Gastroesophageal sphincter (tissue), 3 donors: Measurements from ENCODE around the gene LHX6.

Experiments used
- POLR2A ChIP-seq, 2 donors: fragments of 450-650 bp; IDR thresholded peaks; one replicate each; pipeline ENCODE4 v1.6.1; 2017; ENCODE audit warnings: antibody characterized with exemption in 2 of 2, mild to moderate bottlenecking in 2 of 2, moderate library complexity in 1 of 2
- POLR2AphosphoS5 ChIP-seq: sonication (generic); formaldehyde crosslinking; IDR thresholded peaks from one replicate; pipeline ENCODE4 v1.6.1; 2017; ENCODE audit warnings: antibody characterized with exemption
- TF ChIP-seq, protein P1 (sequence below), 4 experiments: fragments of 200-600 bp in 2 of 4; fragments of 450-650 bp in 2 of 4; sonication (generic) in 1 of 4; IDR thresholded peaks; one replicate each; pipeline ENCODE4 v1.5.1; 2017 to 2019; ENCODE audit warnings: antibody characterized with exemption in 4 of 4, mild to moderate bottlenecking in 2 of 4, moderate library complexity in 2 of 4

DNA sequence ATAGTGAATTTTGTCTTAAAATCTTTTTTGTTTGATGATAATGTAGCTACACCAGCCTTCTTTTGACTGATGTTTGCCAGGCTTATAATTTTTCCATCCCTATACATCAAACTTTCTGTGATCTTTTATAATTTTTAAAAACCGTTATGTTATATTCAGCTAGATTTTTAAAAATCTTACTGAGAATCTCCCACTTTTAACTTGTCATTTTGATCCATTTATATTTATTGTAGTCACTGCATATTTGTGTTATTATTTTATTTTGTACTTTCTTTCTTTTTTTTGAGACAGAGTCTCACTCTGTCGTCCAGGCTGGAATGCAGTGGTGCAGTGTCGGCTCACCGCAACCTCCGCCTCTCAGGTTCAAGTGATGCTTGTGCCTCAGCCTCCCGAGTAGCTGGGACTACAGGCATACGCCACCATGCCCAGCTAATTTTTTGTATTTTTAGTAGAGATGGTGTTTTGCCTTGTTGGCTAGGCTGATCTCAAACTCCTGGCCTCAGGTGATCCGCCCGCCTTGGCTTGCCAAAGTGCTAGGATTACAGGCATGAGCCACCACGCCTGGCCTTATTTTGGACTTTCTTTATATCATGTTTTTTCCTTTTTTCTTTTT lies 48.6 kb upstream of the LHX6 start:
- TF ChIP-seq POLR2A (IDR thresholded peaks at IDR 0.05) (no peak), POLR2AphosphoS5 (no peak)
- TF ChIP-seq, protein P1, sequence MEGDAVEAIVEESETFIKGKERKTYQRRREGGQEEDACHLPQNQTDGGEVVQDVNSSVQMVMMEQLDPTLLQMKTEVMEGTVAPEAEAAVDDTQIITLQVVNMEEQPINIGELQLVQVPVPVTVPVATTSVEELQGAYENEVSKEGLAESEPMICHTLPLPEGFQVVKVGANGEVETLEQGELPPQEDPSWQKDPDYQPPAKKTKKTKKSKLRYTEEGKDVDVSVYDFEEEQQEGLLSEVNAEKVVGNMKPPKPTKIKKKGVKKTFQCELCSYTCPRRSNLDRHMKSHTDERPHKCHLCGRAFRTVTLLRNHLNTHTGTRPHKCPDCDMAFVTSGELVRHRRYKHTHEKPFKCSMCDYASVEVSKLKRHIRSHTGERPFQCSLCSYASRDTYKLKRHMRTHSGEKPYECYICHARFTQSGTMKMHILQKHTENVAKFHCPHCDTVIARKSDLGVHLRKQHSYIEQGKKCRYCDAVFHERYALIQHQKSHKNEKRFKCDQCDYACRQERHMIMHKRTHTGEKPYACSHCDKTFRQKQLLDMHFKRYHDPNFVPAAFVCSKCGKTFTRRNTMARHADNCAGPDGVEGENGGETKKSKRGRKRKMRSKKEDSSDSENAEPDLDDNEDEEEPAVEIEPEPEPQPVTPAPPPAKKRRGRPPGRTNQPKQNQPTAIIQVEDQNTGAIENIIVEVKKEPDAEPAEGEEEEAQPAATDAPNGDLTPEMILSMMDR (IDR thresholded peaks at IDR 0.05), result no peak
